RPMI7951 (cell line): Measurements from ENCODE around the gene TMEM223. TPM values are rescaled to one million over a fixed set of nuclear protein-coding genes. Genes with fewer than 3 reads are reported as not detected.
"Not testable (repeated sequence)": the region's sequence is repeated elsewhere in the genome, so short reads cannot be mapped to it uniquely, and the experiment has no call there.

Experiments used
- DNase-seq: peaks from one replicate; pipeline ENCODE4 v3.0.0-alpha.2; 2012; ENCODE audit warnings: low read depth
- total RNA-seq: library from RNA; depleted of rRNA; stranded (reverse); fragments of >200 nt; shearing (Covaris generic); gene quantifications from 2 replicates; pipeline ENCODE4 v1.2.3, GENCODE V29; 2014

TMEM223 gene
- total RNA-seq, 1 experiment from 2014 or later: 41.0 TPM

DNA sequence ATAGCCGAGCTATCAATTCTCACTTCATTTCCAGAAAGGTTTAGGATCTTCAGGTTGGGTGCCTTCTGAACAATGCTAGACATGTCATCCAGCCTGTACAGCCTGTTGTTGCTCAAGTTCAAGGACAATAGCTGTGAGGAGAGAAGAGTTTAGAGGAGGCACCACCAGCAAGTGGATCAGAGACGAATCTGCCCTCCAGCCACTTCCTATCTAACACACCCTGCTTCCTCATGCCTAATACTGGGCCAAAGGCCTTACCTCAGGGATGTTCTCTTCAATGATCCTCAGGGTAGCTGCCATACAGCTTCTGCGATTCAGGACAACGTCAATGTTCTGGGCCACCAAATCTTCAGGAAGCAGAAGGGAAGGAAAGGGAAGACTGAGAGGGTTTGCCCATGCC, 9.3 kb upstream of the TMEM223 start:
- DNase-seq: no peak

GRCh38 chr11:62799486-62799885, 7.7 kb upstream of the TMEM223 start:
- no peak for DNase-seq

- DNase-seq: no peak
Observed at GRCh38 chr11:62796281-62796680, 4.5 kb upstream of the TMEM223 start.

DNA sequence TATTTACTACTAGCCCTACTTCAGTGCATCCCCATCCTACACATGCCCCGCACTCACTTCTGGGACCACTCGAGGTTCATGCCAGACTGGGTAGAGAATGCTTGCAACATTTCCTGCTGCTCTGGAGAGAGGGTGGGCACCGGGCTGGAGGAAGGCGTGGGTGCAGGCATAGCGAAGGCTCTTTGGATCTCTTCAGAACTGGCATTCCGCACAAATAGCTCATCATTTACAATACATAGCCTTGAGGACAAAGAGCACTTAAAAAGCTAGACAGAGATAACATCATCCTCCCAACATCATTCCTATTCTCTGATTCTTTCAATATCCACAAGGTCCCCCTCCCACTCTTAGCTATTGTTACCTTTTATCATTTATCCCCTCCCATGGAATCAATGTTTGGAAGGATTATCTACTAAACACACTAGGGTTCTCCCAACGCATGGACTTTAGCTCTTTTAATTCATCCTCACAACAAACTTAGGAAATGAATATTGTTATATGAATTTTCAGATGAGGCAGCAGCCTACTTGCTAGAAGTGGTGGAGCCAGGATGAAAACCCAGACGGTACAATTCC, 2.5 kb upstream of the TMEM223 start:
- DNase-seq: no peak

- no peak for DNase-seq
Observed at GRCh38 chr11:62792202-62792575, 383 bp upstream of the TMEM223 start.

DNA sequence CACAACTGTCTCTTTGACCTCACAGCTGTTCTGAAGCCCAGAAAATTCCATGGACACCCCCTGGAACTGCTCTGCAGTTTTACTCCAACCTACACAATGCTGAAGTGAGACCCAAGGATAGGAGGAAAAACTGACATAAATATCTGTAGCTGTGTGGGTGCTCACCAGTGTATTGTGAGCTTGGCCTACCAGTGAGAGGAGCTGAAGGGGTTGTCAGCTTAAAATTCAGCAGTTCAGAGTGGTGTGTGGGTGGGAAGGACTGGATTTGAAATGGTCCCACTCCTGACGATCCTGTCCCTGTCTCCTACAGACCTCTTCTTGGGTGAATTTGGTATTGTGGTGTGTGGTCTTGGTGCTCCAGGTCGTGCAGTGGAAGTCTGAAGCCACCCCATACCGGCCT, 2.2 kb downstream of the TMEM223 start:
- no peak for DNase-seq

DNA sequence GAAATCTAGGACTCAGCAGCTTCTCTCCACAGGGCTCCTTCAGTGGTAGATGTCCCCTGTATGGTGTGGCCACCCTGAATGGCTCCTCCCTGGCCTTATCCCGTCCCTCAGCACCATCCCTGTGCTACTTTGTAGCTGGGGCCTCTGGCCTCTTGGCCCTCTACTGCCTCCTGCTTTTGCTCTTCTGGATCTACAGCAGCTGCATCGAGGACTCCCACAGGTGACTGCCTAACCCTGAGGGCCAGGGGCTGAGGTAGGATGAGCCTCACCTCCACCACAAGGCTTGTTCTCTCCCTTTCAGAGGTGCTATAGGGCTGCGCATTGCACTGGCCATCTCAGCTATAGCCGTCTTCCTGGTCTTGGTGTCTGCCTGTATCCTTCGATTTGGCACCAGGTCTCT, 2.8 kb downstream of the TMEM223 start:
- DNase-seq: no peak

GRCh38 chr11:62787005-62787759, 4.6 kb downstream of the TMEM223 start, which contains the start of gene TMEM179B:
TMEM179B (plus strand) TSS chr11:62787402; CDS start chr11:62787432, 30 bp downstream.
- peak; percentile 96 for DNase-seq

DNA sequence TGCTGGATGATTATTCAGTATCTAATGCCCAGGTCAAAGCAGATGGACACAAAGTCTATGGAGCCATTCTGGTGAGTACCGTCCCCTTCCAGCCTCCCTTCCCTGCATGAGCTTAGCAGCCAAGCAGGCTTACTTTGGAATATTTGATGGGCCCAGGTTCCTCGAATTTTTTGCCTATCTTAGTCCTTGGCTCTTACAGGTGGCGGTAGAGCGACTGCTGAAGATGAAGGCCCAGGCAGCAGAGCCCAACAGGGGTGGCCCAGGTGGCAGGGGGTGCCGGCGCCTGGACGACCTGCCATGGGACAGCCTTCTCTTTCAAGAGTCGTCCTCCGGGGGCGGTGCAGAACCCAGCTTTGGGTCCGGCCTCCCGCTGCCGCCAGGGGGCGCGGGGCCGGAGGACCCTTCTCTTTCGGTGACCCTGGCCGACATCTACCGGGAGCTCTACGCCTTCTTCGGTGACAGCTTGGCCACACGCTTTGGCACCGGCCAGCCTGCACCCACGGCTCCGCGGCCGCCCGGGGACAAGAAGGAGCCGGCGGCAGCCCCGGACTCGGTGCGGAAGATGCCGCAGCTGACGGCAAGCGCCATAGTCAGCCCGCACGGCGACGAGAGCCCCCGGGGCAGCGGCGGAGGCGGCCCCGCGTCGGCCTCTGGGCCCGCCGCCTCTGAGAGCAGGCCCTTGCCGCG, 5.3 kb downstream of the TMEM223 start:
- DNase-seq: peak; percentile 80

GRCh38 chr11:62782753-62783152, 9.1 kb downstream of the TMEM223 start:
- DNase-seq: no peak

DNA sequence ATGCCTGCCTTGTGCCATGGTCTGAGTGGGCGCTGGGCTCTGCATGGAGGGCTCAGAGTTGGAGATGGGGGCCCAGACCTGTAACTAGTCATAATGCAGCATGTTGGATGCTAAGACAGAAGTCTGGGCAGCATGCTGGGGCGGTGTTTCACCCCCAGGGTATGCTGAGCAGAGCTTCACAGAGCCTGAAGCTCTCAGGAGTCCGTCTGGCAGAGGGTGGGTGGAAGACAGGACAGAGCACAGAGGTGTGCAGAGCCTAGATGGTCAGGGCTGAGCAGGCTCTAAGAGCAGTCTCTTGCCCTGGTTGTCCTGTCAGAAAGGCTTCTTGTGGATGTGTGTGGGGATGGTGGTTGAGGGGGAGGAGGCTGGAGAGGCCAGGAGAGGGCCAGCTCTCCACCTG, 13.4 kb downstream of the TMEM223 start:
- no peak for DNase-seq

- no peak for DNase-seq
Observed at GRCh38 chr11:62777389-62777788, 14.4 kb downstream of the TMEM223 start.

- DNase-seq: no peak
Observed at GRCh38 chr11:62775646-62776045, 16.2 kb downstream of the TMEM223 start.

GRCh38 chr11:62774407-62774806, 17.4 kb downstream of the TMEM223 start:
- no peak for DNase-seq

GRCh38 chr11:62771144-62772021, 20.4 kb downstream of the TMEM223 start, which contains the start of gene TAF6L:
TAF6L (plus strand) TSS chr11:62771396; CDS start chr11:62775784, 4,388 bp downstream.
- DNase-seq: peak; percentile 98

GRCh38 chr11:62770778-62771143, 21.0 kb downstream of the TMEM223 start:
- no peak for DNase-seq

DNA sequence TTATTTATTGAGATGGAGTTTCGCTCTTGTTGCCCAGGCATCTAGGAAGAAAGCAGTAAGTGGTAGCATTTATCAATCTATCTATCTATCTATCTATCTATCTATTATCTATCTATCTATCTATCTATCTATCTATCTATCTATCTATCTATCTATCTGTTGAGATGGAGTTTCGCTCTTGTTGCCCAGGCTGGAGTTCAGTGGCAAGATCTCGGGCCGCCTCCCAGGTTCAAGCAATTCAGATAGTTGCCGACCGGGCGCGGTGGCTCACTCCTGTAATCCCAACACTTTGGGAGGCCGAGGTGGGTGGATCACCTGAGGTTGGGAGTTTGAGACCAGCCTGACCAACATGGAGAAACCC, 31.0 kb downstream of the TMEM223 start:
- DNase-seq: not testable (repeated sequence)

DNA sequence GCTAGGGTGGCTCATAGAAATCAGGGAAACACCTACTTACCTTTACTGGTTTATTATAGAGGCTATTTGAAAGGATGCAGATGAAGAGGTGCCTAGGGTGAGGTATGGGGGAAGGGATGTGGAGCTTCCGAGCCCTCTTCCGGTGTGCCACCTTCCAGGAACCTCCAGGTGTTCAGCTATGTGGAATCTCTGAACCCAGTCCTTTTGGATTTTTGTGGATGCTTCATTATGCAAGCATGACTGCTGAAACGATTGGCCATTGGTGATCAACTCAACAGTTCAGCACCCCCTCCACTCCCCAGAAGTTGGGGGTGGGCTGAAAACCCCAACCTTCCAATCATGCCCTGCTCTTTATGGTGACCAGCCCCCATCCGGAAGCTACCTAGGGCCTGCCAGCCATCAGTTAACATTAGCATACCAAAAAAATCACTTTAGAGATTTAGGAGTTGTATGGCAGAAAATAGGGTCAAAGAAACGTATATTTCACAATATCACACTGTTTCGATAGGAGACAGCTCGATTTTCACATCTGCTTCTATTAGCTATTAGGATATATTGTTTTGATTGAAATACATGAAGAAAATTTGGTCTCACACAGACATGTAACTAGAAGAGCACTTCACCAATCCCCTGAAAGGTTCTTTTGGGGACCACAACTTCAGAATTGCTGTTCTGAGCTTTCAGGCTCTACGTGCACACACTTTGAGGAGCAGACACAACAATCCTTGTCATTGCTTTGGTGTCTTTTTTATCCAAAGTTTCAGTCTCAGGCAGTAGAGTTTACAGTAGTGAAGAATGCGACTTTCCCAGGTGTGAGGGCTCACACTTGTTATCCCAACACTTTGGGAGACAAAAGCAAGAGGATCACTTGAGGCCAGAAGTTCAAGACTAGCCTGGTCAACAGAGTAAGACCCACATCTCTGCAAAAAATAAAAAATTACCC, 33.7 kb downstream of the TMEM223 start:
- DNase-seq: no peak

- no peak for DNase-seq
Observed at GRCh38 chr11:62755086-62755615, 36.7 kb downstream of the TMEM223 start.
